Esophagus muscularis mucosa (tissue), 4 donors: Measurements from ENCODE around the gene LTBP2. TPM values are rescaled to one million over a fixed set of nuclear protein-coding genes. Genes with fewer than 3 reads are reported as not detected.

ENCODE experiments used
- DNase-seq: peaks from one replicate; pipeline ENCODE4 v3.0.0-alpha.2; 2017; ENCODE audit errors: extremely low spot score
- H3K27ac ChIP-seq, 4 donors: fragments of 200-600 bp; sonication (generic); replicated peaks in 1 of 4; 1 replicate in 3 of 4; 2 replicates in 1 of 4; pipeline ENCODE4 v1.5.1; 2016 to 2019; ENCODE audit warnings: mild to moderate bottlenecking in 1 of 4
- H3K27me3 ChIP-seq, 4 donors: fragments of 200-600 bp; sonication (generic); one replicate each; pipeline versions ENCODE4 v1.5.1 to v1.6.0; 2016 to 2019
- H3K36me3 ChIP-seq, 4 donors: fragments of 200-600 bp; sonication (generic); one replicate each; pipeline ENCODE4 v1.5.1; 2016 to 2019
- H3K4me1 ChIP-seq, 4 donors: fragments of 200-600 bp; sonication (generic); one replicate each; pipeline ENCODE4 v1.5.1; 2016 to 2019
- H3K4me3 ChIP-seq, 4 donors: fragments of 200-600 bp; sonication (generic); 1 replicate in 2 of 4; 2 replicates in 2 of 4; pipeline ENCODE4 v1.5.1; 2016 to 2019; ENCODE audit warnings: mild to moderate bottlenecking in 4 of 4, moderate library complexity in 1 of 4
- H3K9me3 ChIP-seq, 4 donors: fragments of 200-600 bp; sonication (generic); 1 replicate in 3 of 4; 2 replicates in 1 of 4; pipeline ENCODE4 v1.5.1; 2016 to 2019
- EP300 ChIP-seq: sonication (generic); formaldehyde crosslinking; IDR thresholded peaks from one replicate; pipeline ENCODE4 v1.6.1; 2017; ENCODE audit warnings: antibody characterized with exemption
- POLR2A ChIP-seq: fragments of 450-650 bp; IDR thresholded peaks from one replicate; pipeline ENCODE4 v1.6.1; 2017; ENCODE audit warnings: antibody characterized with exemption, moderate library complexity, mild to moderate bottlenecking, low read depth
- POLR2AphosphoS5 ChIP-seq, 2 donors: sonication (generic); formaldehyde crosslinking; IDR thresholded peaks; one replicate each; pipeline ENCODE4 v1.6.1; 2017; ENCODE audit warnings: antibody characterized with exemption in 2 of 2
- WGBS: methylation state at CpG from one replicate; pipeline ENCODE4 v1.1.5; 2018; 5-methylcytosine and 5-hydroxymethylcytosine counted together
- intact Hi-C: fragments of 100-400 bp; cut with DNase I; formaldehyde crosslinking; loops from one replicate; pipeline ENCODE4 v1.15.1; 2023
- total RNA-seq, 4 donors: library from RNA; depleted of rRNA; stranded (reverse); fragments of >200 nt; gene quantifications; one replicate each; pipeline versions ENCODE4 v1.1.0 to v1.2.1, GENCODE V29; 2016
- TF ChIP-seq, protein P1 (sequence below), 3 experiments: fragments of 200-600 bp in 2 of 3; fragments of 450-650 bp in 1 of 3; sonication (generic) in 2 of 3; IDR thresholded peaks; one replicate each; pipeline ENCODE4 v1.5.1; 2017 to 2019; ENCODE audit warnings: antibody characterized with exemption in 3 of 3, mild to moderate bottlenecking in 2 of 3, moderate library complexity in 1 of 3

Gene LTBP2
- total RNA-seq, 4 donors from 2014 or later, result 62.0 to 151 (median 109) TPM

DNA sequence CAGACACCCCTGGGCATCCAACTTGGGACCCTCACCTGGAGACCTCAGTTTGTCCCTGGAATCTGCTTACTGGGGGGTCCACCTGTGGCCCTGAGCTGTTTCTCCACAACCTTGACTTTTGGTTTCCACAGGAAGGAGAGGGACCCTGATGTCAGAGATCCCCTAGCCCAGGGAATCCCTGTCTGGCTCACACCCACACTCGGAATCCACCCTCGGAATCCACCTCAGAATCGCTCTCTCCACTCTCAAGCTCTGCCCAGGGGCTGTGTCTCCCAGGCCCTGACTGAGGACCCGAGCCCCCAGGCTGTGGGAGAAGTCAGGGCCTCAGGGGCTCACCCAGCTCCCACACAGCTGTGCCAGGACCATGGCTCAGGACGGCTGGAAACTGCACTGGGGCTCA lies 17.4 kb downstream of the LTBP2 start:
- Histone ChIP-seq H3K9me3 (no peaks in the 10 kb centered on the region), H3K4me3 (no peak overlapping the region), H3K36me3 (no peaks in the 10 kb centered on the region), H3K4me1 (peaks cover 75 to 82% (median 78%) of the 10 kb centered on the region in 4 donors), H3K27ac (peak overlapping the region; percentile 66 to 80 (median 74)), H3K27me3 (no peaks in the 10 kb centered on the region)
- TF ChIP-seq, protein P1, sequence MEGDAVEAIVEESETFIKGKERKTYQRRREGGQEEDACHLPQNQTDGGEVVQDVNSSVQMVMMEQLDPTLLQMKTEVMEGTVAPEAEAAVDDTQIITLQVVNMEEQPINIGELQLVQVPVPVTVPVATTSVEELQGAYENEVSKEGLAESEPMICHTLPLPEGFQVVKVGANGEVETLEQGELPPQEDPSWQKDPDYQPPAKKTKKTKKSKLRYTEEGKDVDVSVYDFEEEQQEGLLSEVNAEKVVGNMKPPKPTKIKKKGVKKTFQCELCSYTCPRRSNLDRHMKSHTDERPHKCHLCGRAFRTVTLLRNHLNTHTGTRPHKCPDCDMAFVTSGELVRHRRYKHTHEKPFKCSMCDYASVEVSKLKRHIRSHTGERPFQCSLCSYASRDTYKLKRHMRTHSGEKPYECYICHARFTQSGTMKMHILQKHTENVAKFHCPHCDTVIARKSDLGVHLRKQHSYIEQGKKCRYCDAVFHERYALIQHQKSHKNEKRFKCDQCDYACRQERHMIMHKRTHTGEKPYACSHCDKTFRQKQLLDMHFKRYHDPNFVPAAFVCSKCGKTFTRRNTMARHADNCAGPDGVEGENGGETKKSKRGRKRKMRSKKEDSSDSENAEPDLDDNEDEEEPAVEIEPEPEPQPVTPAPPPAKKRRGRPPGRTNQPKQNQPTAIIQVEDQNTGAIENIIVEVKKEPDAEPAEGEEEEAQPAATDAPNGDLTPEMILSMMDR (IDR thresholded peaks at IDR 0.05), result no peak
- TF ChIP-seq EP300 (no peak), POLR2AphosphoS5 (IDR thresholded peaks at IDR 0.05) (no peak)
- intact Hi-C loops, result no loop called here
- DNase-seq, result no peak
- 14% methylated on average over 4 of the region's 5 CpGs for WGBS

DNA sequence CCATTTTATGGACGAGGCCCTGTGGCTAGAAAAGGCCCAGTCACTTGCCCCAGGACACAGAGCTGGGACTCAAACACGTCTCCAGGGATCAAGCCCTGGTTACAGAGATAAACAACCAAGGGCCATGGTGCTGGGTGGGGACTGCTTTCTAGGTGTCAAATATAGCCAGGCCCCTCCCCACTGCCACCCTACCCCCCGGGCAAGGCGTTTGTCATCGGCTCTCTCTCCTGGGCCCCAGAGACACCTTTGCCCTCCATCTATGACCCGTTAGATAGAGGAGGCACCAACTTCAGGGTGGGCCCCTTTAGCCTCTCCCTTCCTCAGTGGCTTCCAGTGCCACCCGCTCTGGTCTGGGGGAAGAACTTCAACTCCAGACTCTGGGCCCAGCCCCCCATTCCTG lies 18.0 kb downstream of the LTBP2 start:
- TF ChIP-seq POLR2A, result no peak
- TF ChIP-seq POLR2AphosphoS5 (IDR thresholded peaks at IDR 0.05), result no peak
- TF ChIP-seq EP300, result no peak
- TF ChIP-seq, protein P1 (IDR thresholded peaks at IDR 0.05), result no peak
- Histone ChIP-seq H3K4me1 (peaks cover 71 to 76% (median 73%) of the 10 kb centered on the region in 4 donors), H3K27me3 (no peaks in the 10 kb centered on the region), H3K27ac (peak overlapping the region; percentile 66 to 80 (median 74)), H3K4me3 (no peak overlapping the region), H3K36me3 (no peaks in the 10 kb centered on the region), H3K9me3 (no peaks in the 10 kb centered on the region)
- WGBS, result 74% methylated on average over 7 of the region's 7 CpGs
- DNase-seq, result no peak
- intact Hi-C loops, result no loop called here

DNA sequence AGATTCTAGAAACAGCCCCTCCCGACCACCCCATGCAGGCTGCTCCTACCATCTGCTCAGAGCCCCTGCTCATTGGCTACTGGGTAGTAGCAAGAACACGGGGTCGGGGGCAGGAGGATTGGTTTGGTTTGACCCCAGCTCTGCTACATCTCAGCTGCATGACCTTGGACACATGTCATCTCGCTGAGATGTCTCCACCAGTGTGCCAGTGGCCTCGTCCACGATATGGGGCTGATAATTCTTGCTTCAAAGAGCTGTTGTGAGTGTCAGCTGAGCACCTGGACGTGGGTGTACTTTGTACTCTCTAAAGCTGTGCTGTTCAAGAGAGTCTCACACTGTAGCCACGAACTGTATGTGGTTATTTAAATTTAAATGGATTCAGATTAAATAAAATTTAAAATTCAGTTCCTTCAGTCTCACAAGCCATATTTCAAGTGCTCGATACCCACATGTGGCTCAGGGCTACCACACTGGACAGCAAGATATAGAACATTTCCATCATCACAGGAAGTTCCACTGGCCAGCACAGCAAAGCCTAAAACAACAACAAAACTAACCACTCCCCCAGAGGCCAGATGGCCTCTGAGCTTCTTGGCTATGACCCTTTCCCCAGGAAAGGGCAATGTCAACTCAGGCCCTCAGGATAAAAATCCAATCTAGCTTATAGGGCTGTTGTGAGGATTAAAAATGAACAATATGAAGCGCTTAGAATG lies 18.6 kb downstream of the LTBP2 start:
- 67% methylated on average over 10 of the region's 10 CpGs for WGBS
- intact Hi-C loops, result no loop called here
- TF ChIP-seq EP300, result no peak
- TF ChIP-seq, protein P1 (IDR thresholded peaks at IDR 0.05), result no peak
- no peak for TF ChIP-seq POLR2A
- no peak for TF ChIP-seq POLR2AphosphoS5 (IDR thresholded peaks at IDR 0.05)

DNA sequence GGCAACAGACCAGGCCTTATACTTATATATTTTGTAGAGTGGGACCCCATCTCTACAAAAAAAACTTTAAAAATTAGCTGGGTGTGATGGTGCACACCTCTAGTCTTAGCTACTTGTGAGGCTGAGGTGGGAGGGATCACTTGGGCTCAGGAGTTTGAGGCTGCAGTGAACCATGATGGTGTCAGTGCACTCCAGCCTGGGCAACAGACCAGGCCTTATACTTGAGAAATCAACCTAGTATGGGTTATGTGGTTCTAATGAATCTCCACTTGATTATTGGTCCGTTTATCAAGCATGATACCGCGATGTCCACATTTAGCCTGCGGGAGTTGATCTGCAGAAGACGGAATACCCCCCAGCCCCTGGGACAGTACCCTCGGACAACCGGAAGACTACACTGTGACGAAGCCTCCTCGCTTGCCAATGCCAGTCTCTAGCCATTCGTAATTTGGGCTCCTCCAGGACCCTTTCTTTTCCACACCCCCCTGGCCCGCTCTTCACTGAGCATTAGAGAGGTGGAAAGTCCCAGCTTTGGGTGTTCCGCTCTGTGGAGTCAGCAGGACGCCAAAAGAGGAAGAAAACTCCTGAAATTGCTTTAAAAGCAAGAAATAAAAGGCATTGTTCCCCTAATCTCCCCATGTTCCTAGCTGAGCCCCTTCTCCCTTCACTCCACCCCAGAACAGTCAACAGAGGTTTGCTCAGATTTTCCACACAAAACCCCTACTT lies 19.4 kb downstream of the LTBP2 start:
- H3K9me3 ChIP-seq, result no peaks in the 10 kb centered on the region
- H3K27me3 ChIP-seq, result no peaks in the 10 kb centered on the region
- peak overlapping the region; percentile 58 to 80 (median 74) for H3K27ac ChIP-seq
- H3K4me3 ChIP-seq, result no peak overlapping the region
- DNase-seq, result no peak
- intact Hi-C loops, result no loop called here
- H3K36me3 ChIP-seq, result no peaks in the 10 kb centered on the region
- WGBS, result 97% methylated on average over 11 of the region's 13 CpGs
- TF ChIP-seq POLR2AphosphoS5 (IDR thresholded peaks at IDR 0.05) (no peak), EP300 (no peak), POLR2A (no peak)
- TF ChIP-seq, protein P1 (IDR thresholded peaks at IDR 0.05), result no peak
- peaks cover 62 to 65% (median 65%) of the 10 kb centered on the region in 4 donors for H3K4me1 ChIP-seq

More for the DNA sequence above, 18.6 kb downstream of the LTBP2 start:
- Histone ChIP-seq H3K36me3 (no peaks in the 10 kb centered on the region), H3K9me3 (no peaks in the 10 kb centered on the region), H3K4me3 (no peak overlapping the region), H3K27ac (peak overlapping the region; percentile 66 to 80 (median 74)), H3K27me3 (no peaks in the 10 kb centered on the region), H3K4me1 (peaks cover 65 to 70% (median 67%) of the 10 kb centered on the region in 4 donors)
- no peak for DNase-seq
